Mammary epithelial cell (primary cell): Measurements from ENCODE around the gene ADIPOQ.

ENCODE experiments used
- CTCF ChIP-seq, 2 donors: IDR thresholded peaks in 1 of 2; conservative IDR thresholded peaks in 1 of 2; 2 replicates each; pipeline ENCODE4 v1.5.1; 2011 to 2012; ENCODE audit warnings: inconsistent platforms in 2 of 2, low read length in 2 of 2, mild to moderate bottlenecking in 2 of 2, control low read depth in 1 of 2, low read depth in 1 of 2; ENCODE audit not compliant: insufficient read depth in 1 of 2; ENCODE audit errors: extremely low read depth in 1 of 2
- EZH2 ChIP-seq: IDR thresholded peaks from 2 replicates; pipeline ENCODE4 v1.6.1; 2012; ENCODE audit warnings: low read length, inconsistent platforms, borderline replicate concordance

GRCh38 chr3:186842426-186843038 lies at the start of gene ADIPOQ:
- TF ChIP-seq CTCF (conservative IDR thresholded peaks at IDR 0.05 in 1 of 2, IDR thresholded peaks at IDR 0.05 in 1 of 2; ENCODE audit: extremely low read depth in 1 of 2, insufficient read depth in 1 of 2, low read depth in 1 of 2, low read length in 2 of 2) (no peak), EZH2 (no peak)
